Right renal cortex interstitium (tissue), 3 donors: Measurements from ENCODE around the gene FOXP3. TPM values are rescaled to one million over a fixed set of nuclear protein-coding genes. Genes with fewer than 3 reads are reported as not detected.

Experiments
- DNase-seq, 3 donors: peaks; one replicate each; pipeline ENCODE4 v3.0.0-alpha.2; 2013; ENCODE audit warnings: low read depth in 3 of 3, low spot score in 2 of 3
- polyA plus RNA-seq, 3 donors: library from polyadenylated mRNA; unstranded; fragments of 120-200 nt; gene quantifications; one replicate each; pipeline ENCODE4 v1.2.1, GENCODE V29; 2013; ENCODE audit not compliant: insufficient read length in 3 of 3

FOXP3 gene
- polyA plus RNA-seq, 3 donors, result 0.76 to 0.82 (median 0.79) TPM

GRCh38 chrX:49254639-49255038, 9.9 kb downstream of the FOXP3 start:
- no peak for DNase-seq

- no peak for DNase-seq
Measured at GRCh38 chrX:49251325-49251724, 13.2 kb downstream of the FOXP3 start.

DNA sequence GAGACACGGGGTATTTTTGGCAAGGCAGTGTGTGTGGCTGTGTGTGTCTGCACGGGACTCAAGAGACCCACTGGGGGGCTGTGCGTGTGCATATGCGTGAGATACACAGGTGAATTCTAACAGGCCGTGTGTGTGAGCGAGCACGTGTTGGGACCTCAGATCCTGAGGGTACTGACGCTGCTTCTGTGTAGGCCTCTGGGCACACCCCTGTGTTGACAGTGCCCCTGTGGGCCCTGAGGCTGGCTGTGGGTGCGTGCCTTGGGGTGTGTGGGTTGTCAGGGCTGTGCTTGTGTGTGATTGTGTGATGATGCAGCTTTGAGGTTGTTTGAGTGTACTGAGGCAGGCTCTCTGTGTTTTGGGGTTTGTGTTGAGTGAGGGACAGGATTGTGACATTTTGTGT, 13.9 kb downstream of the FOXP3 start:
- DNase-seq, result no peak

DNA sequence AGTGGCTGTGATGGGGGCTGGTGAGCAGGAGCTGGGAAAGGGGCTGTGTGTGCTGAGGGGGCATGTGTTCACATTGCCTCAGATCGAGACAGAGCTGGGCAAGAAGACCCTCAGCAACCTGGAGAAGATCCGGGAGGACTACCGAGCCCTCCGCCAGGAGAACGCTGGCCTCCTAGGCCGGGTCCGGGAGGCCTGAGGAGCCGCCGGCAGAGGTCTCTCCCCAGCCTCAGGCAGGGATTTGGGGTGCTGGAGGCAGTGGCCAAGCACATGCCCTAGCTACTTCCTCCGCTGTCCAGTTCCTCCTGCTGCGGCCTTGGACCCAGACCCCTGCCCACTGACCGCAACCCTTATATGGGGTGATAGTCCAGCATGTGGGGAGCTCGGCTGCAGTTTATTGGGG, 14.4 kb downstream of the FOXP3 start:
- no peak for DNase-seq

- no peak for DNase-seq
Measured at GRCh38 chrX:49249616-49250015, 14.9 kb downstream of the FOXP3 start.

- DNase-seq, result no peak
Measured at GRCh38 chrX:49249071-49249470, 15.4 kb downstream of the FOXP3 start.

DNA sequence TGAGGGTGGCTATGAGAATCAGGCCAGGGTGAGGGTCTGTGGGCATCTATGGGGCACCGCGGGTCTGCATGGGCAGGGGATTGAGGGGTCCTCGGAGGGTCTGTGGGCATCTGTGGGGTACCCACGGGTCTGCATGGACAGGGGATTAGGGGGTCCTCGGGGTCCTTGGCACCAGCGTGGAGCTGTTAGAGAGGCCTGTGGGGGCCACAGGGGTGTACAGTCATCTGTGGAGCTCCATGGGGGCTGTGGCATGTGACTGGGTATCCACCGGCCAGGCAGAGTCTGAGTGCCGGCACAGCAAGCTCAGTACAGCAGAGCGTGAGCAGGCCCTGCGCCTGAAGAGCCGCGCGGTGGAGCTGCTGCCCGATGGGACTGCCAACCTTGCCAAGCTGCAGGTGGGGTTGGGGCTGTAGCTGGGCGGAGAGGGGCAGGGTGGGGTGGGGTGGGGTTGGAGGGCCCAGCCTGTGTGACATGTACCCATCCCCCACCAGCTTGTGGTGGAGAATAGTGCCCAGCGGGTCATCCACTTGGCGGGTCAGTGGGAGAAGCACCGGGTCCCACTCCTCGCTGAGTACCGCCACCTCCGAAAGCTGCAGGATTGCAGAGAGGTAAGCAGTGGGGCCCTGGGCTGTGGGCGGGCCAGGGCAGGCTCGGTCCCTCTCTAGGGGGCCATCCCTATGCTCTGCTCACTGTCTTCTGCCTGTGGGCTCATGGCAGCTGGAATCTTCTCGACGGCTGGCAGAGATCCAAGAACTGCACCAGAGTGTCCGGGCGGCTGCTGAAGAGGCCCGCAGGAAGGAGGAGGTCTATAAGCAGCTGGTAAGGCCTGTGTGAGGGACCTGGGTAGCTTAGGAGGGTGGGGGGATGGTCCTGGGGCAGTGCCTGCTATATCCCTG, 16.3 kb downstream of the FOXP3 start:
- DNase-seq, result no peak

GRCh38 chrX:49247346-49247745, 17.2 kb downstream of the FOXP3 start:
- no peak for DNase-seq

DNA sequence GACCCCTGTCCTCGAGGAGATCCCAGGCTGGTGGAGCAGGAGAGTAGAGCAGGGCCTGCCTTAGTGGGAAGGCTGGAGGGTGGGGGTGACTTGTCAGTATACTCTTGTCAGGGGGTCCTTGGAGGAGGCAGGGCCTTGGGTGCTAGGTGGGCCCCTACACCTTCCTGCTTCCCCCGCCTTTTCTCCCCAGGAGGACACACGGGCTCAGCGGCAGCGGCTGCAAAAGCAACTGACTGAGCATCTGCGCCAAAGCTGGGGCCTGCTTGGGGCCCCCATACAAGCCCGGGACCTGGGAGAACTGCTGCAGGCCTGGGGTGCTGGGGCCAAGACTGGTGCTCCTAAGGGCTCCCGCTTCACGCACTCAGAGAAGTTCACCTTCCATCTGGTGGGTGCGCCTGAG, 18.0 kb downstream of the FOXP3 start:
- DNase-seq, result no peak

- no peak for DNase-seq
Measured at GRCh38 chrX:49244207-49244606, 20.3 kb downstream of the FOXP3 start.

DNA sequence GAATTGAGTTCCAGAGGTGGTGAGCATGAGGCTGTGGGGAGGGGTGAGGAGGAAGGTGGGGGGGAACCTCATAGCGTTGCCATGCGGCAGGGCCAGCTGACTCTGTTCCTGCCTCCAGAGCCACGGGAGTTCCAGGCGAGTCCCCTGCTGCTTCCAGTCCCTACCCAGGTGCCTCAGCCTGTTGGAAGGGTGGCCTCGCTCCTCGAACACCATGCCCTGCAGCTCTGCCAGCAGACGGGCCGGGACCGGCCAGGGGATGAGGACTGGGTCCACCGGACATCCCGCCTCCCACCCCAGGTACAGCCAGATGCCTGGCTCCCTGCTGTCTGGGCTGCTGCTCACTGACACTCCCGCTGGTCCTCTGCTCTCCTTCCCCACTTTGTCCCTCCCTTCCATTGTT, 21.3 kb downstream of the FOXP3 start:
- DNase-seq, result no peak

DNA sequence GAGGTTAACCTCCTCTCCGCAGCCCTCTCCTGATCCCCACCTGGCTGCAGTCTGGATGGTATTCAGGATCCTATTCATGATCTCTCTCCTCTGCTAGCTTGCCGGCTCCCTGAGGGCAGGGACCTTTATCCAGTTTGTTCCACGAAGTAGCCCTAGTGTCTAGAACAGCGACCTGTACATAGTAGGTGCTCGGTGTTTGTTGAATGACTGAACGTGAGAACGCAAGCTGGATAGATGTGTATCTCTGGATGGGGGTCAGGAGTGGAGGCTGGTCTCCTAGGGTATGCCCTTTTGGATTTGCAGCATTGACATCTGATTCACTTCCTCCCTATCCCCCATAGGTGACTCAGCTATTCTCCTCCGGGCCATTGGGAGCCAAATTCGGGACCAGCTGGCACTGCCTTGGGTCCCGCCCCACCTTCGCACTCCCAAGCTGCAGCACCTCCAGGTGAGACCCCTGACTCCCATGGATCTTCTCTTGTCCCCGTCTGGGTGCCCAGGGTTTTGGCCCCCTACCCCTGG, 21.9 kb downstream of the FOXP3 start:
- DNase-seq, result no peak

GRCh38 chrX:49238735-49239134, 25.8 kb downstream of the FOXP3 start:
- DNase-seq, result no peak

GRCh38 chrX:49237060-49237459, 27.4 kb downstream of the FOXP3 start:
- no peak for DNase-seq

- no peak for DNase-seq
Measured at GRCh38 chrX:49233887-49234555, 30.5 kb downstream of the FOXP3 start.

GRCh38 chrX:49233176-49233575, 31.3 kb downstream of the FOXP3 start, which contains the start of gene CACNA1F:
CACNA1F (minus strand) TSS chrX:49233340; CDS start chrX:49233309, 31 bp downstream.
- no peak for DNase-seq

GRCh38 chrX:49232525-49232924, 32.0 kb downstream of the FOXP3 start:
- DNase-seq, result no peak

DNA sequence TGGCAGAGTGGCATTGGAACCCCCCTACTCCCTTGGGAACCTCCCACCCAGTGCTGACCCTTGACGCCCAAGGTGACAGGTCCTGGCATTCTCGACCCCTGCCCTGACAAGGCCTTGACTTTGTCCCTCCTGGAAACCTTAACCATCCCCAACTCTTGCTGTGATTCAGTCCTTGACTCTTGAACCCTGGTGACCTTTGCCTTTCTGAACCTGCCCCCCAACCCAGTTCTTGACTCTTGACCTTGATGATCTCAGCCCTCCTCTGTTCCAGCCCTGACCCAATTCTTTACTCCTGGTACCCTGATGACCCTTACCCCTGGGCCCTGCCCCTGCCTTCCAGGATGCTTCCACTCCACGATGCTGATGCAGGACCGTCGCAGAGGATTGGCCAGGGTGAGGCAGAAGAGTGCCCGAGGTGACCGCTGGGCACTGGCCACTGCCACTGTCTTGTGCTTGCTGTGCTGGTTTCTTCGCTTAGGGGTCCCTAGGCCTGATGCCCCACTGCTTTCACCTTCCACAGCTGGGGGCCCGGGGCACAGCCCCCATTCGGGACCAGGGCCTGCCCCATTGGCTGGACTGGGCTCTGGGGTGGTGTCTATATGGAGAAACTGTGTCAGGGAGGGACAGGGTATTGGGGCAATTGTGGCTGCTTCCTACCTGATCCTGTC, 33.0 kb downstream of the FOXP3 start:
- DNase-seq, result no peak

GRCh38 chrX:49230500-49231232, 33.8 kb downstream of the FOXP3 start:
- no peak for DNase-seq

GRCh38 chrX:49228185-49228584, 36.3 kb downstream of the FOXP3 start:
- no peak for DNase-seq

- no peak for DNase-seq
Measured at GRCh38 chrX:49227726-49228125, 36.8 kb downstream of the FOXP3 start.
